ENCODE data around the gene PLXDC2.

The PLXDC2 gene

DNA sequence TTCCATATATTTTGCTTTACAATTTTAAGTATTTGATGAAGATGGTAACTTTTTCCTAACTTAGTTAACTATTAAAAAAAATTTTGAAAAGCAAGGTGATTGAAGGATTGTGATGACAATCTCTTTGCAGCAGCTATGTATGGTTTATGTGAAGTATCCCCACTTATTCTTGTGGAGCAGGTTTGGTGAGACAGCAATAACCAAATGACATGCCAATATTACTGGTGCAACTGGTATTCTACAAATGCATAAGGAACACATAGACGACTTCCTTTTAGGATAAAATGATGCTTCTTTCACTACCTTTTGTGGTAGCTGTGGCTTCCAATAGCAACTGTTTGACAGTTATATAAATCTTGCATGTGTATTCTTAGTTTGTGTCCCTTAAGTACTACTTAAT, 465.3 kb downstream of the PLXDC2 start:
- no peak for TF ChIP-seq POLR2A (IDR thresholded peaks at IDR 0.05; ENCODE audit: low read length)
- TF ChIP-seq GATA1 (IDR thresholded peaks at IDR 0.05; ENCODE audit: low read depth, low read length) = no peak
- no peak for DNase-seq

DNA sequence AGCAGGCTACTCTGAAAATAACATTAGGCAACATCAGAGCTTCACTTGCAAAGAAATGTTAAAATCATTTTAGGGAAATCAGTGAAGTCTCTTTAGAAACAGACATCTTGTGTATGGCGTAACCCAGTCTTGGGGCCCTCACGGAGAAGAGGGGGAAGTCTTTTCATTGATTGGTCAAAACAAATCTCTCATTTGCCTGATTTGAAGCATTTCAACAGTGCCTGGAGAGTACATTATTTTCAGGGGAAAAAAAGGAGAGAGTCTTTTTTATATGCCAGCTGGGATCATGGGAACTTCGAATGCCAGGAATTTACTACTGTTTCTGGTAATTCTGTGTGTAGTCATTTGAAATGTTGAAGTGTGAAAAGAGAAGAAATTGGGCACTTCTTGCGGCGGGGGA, 471.4 kb downstream of the PLXDC2 start:
- no peak for TF ChIP-seq POLR2A (IDR thresholded peaks at IDR 0.05; ENCODE audit: low read length)
- TF ChIP-seq GATA1 (IDR thresholded peaks at IDR 0.05; ENCODE audit: low read depth, low read length) = no peak
- DNase-seq = no peak

GRCh38 chr10:20288060-20288459, 471.8 kb downstream of the PLXDC2 start:
- no peak for DNase-seq

DNA sequence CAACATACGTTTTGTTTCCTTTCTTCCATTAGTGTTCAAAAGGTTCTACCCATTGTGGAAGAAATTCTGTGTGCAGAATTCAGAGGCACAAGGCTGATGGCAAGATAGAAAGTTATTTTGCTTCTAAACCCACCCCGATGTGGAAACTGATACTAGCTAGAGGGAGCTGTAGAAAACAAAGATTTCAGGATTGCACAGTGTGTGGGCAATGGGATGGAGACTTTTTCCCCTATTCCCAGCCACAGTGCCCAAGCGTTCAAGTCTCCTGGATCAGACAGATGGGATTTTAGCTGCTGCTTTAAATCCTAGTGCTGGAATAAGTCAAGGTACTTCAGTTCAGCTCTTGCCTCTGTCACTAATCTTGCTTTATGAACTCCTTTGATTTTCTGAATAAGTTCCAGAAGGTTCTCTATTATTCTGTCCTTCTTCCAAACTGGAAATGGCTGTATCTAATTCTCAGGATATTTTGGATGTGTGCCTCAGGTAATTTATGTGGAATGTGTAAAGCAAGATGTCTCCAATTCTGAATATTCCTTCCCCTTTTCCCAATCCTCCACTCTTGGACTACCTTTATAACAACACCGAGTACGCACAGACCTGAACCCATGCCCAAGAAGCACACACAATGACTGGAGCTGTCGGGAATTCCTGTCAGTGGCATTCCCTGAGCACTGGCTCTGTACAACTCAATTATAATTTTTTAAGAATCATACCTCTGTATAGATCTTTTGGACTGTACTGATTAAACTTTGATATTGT, 473.0 kb downstream of the PLXDC2 start:
- TF ChIP-seq POLR2A (IDR thresholded peaks at IDR 0.05; ENCODE audit: low read length) = no peak
- no peak for TF ChIP-seq GATA1 (IDR thresholded peaks at IDR 0.05; ENCODE audit: low read depth, low read length)

More at GRCh38 chr10:20288060-20288459, 471.8 kb downstream of the PLXDC2 start:
- no peak for TF ChIP-seq GATA1 (IDR thresholded peaks at IDR 0.05; ENCODE audit: low read depth, low read length)
- TF ChIP-seq POLR2A (IDR thresholded peaks at IDR 0.05; ENCODE audit: low read length) = no peak

DNA sequence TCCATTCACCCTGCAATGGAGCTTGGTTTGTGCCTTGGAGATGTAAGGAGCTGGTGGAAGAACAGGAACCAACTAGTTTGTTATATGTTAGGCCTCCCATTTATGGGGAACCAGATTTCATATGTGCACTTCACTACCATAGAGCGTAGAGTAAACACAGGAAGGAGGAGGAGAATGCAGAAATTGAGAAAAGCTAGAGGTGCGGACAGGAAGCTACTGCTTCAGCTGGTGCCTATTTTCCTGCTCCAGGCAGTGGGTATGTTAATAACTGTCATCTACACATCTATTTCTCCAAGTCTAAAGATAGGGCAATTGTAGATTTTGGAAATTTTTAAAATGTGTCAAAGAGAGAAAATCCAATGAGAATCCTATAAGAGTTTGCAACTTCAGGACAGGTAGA, 482.2 kb downstream of the PLXDC2 start:
- TF ChIP-seq GATA1 (IDR thresholded peaks at IDR 0.05; ENCODE audit: low read depth, low read length) = no peak
- TF ChIP-seq POLR2A (IDR thresholded peaks at IDR 0.05; ENCODE audit: low read length) = no peak
- DNase-seq = no peak

More for the DNA sequence above, 473.0 kb downstream of the PLXDC2 start:
- no peak for DNase-seq

GRCh38 chr10:20299034-20299736, 483.0 kb downstream of the PLXDC2 start:
- no peak for DNase-seq
- TF ChIP-seq POLR2A (IDR thresholded peaks at IDR 0.05; ENCODE audit: low read length) (no peak), GATA1 (IDR thresholded peaks at IDR 0.05; ENCODE audit: low read depth, low read length) (no peak)

DNA sequence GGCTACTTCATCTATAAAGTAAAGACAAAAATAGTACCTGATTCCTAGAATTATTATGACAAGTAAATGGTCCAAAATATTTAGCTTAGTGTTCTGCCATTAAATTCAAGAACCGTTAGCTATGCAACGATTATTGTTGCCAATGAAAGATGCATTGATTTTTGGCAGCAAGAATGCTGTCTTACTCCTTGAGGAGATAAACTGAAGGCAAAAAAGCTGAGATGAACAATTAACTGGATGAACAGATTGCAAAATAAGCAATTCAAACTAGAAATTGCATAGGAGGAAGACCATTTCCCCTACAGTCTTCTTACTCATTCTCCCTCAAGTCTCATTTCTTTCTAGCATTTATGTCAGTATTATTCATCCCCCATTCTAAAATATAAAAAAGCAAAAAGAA, 484.5 kb downstream of the PLXDC2 start:
- no peak for DNase-seq
- no peak for TF ChIP-seq GATA1 (IDR thresholded peaks at IDR 0.05; ENCODE audit: low read depth, low read length)
- TF ChIP-seq POLR2A (IDR thresholded peaks at IDR 0.05; ENCODE audit: low read length) = no peak

DNA sequence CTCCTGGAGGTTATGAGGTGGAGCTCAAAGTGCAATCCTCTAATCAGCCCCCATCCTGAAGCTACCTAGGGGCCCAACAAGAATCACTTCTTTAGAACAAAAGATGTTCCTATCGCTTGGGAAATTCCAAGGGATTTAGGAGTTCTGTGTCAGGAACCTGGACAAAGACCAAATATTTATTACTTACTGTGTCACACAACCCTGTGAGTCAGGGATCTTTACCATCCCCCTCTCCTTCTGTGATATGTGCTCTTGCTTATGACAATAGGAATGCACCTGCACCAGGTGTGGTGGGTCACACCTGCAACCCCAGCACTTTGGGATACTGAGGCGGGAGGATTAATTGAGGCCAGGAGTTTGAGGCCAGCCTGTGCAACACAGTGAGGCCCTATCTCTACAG, 485.8 kb downstream of the PLXDC2 start:
- no peak for DNase-seq

DNA sequence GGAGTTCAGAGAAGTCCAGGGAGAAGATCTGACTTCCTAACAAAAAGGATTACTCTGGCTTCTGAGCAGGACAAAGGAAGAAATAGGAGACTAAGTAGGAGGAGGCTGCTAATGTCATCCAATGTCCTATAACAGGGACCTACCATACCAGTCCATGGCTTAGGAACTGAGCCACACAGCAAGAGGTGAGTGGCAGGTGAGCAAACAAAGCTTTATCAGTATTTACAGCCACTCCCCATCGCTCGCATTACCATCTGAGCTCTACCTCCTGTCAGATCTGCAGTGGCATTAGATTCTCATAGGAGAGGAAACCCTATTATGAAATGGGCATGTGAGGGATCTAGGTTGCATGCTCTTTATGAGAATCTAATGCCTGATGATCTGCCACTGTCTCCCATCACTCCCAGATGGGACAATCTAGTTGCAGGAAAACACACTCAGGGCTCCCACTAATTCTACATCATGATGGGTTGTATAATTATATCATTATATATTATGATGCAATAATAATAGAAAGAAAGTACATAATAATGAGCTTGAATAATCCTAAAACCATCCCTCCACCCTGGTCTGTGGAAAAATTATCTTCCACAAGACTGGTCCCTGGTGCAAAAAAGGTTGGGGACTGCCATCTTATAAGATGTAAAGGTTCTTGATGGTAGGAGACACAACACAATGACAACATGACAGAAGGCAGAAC, 487.4 kb downstream of the PLXDC2 start:
- TF ChIP-seq POLR2A (IDR thresholded peaks at IDR 0.05; ENCODE audit: low read length) (no peak), GATA1 (IDR thresholded peaks at IDR 0.05; ENCODE audit: low read depth, low read length) (no peak)

More for the DNA sequence above, 485.8 kb downstream of the PLXDC2 start:
- TF ChIP-seq POLR2A (IDR thresholded peaks at IDR 0.05; ENCODE audit: low read length) (no peak), GATA1 (IDR thresholded peaks at IDR 0.05; ENCODE audit: low read depth, low read length) (no peak)

GRCh38 chr10:20313665-20314064, 497.4 kb downstream of the PLXDC2 start:
- TF ChIP-seq POLR2A (IDR thresholded peaks at IDR 0.05; ENCODE audit: low read length) (no peak), GATA1 (IDR thresholded peaks at IDR 0.05; ENCODE audit: low read depth, low read length) (no peak)
- DNase-seq = no peak

More for the DNA sequence above, 487.4 kb downstream of the PLXDC2 start:
- no peak for DNase-seq

DNA sequence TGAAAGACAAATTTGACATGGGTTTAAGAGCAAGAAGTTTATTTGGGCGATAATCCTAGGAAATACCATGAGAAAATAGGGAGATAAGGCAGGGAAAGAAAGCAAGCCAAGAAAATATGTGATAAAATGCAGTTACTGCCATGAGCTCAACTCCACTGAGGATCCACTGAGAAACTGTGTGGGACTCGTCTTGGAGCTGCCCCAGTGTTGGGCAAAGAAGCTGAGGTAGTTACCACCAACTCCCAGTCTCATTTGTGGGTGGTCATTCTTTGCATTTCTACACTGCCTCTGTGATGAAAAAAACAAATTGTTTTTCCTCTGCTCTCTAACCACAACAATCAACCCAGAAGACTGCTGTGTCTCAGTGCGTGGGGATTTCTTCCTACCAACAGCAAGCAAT, 498.2 kb downstream of the PLXDC2 start:
- DNase-seq = no peak
- TF ChIP-seq GATA1 (IDR thresholded peaks at IDR 0.05; ENCODE audit: low read depth, low read length) (no peak), POLR2A (IDR thresholded peaks at IDR 0.05; ENCODE audit: low read length) (no peak)

DNA sequence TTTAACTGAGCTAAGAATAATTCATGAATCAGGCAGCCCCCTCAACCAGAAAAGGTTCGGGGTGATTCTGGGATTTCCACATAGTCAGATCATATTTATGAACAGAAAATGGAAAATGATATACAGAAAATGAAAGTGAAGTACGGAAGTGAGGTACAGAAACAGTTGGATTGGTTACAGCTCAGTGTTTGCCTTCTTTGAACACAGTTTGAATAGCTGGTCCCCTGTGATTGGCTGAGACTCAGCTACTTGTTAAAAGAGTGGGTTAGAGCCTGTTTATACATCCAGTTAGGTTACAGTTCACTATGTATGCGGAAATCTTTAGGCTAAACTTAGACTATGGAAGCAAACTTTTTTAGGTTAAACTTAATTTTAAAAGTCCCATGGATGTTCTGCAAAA, 511.7 kb downstream of the PLXDC2 start:
- TF ChIP-seq POLR2A (IDR thresholded peaks at IDR 0.05; ENCODE audit: low read length) (no peak), GATA1 (IDR thresholded peaks at IDR 0.05; ENCODE audit: low read depth, low read length) (no peak)
- DNase-seq = no peak

GRCh38 chr10:20330246-20330645, 514.0 kb downstream of the PLXDC2 start:
- TF ChIP-seq GATA1 (IDR thresholded peaks at IDR 0.05; ENCODE audit: low read depth, low read length) (no peak), POLR2A (IDR thresholded peaks at IDR 0.05; ENCODE audit: low read length) (no peak)
- no peak for DNase-seq

DNA sequence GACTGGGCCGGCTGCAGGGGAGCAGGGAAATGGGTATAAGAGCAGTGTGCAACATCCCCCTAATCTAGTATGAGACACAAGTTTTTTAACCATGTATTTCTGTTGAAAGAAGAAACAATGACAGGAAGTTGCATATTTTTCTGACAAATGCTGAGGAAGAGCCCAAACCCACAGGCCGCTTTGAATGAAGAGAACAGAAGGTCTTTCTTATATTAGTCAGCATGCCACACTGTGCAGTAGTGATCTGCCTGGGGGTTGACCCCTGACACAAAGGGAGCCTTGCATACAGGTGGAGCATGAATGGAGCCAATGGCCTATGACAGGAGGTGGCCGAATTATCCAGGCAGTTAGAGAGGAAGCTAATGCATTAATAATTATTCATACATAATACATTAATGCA, 518.3 kb downstream of the PLXDC2 start:
- DNase-seq = no peak
- TF ChIP-seq POLR2A (IDR thresholded peaks at IDR 0.05; ENCODE audit: low read length) (no peak), GATA1 (IDR thresholded peaks at IDR 0.05; ENCODE audit: low read depth, low read length) (no peak)

Data from erythroblast (primary cell).